GM10248 (cell line): ENCODE measurements around the gene CXCL12.

Experiments
- CTCF ChIA-PET: fragments of 300-600 bp; sonication (Branson Sonifier 250); formaldehyde crosslinking; extraction: SDS; loops from one replicate; lab custom pipeline; 2021; ENCODE audit warnings: antibody characterized with exemption; lab: Yijun Ruan, JAX
- POLR2A ChIA-PET: fragments of 350-650 bp; sonication (Branson Sonifier 250); formaldehyde crosslinking; extraction: SDS; loops from one replicate; lab custom pipeline; 2020; ENCODE audit warnings: antibody characterized with exemption; lab: Yijun Ruan, JAX
- DNase-seq: peaks from one replicate; pipeline ENCODE4 v3.0.0; 2012; ENCODE audit errors: extremely low spot score
- CTCF ChIP-seq: IDR thresholded peaks from 2 replicates; pipeline ENCODE4 v1.5.1; 2012; ENCODE audit warnings: mild to moderate bottlenecking, low read depth; ENCODE audit errors: extremely low read depth, missing control alignments, control extremely low read depth

The CXCL12 gene

GRCh38 chr10:44424298-44424697 is 39.4 kb upstream of the CXCL12 start:
- ChIA-PET CTCF (no interaction called here), POLR2A (no interaction called here)
- no peak for TF ChIP-seq CTCF
- DNase-seq, result peak; percentile 9

- no peak for DNase-seq
- ChIA-PET POLR2A (no interaction called here), CTCF (no interaction called here)
- no peak for TF ChIP-seq CTCF
Observed at GRCh38 chr10:44422570-44423101, 37.7 kb upstream of the CXCL12 start.

- POLR2A ChIA-PET, result no interaction called here
- CTCF ChIA-PET, result no interaction called here
- no peak for DNase-seq
- TF ChIP-seq CTCF, result no peak
Observed at GRCh38 chr10:44422153-44422552, 37.3 kb upstream of the CXCL12 start.

GRCh38 chr10:44419790-44420549 is 35.1 kb upstream of the CXCL12 start:
- POLR2A ChIA-PET, result no interaction called here
- no peak for DNase-seq
- no peak for TF ChIP-seq CTCF
- CTCF ChIA-PET, result interaction anchor here (0.8 to 1.6 kb wide), 3 partner anchors 12 to 319 kb away, joined by 3 read pairs; no protein-coding TSS in a partner anchor

- ChIA-PET POLR2A (no interaction called here), CTCF (no interaction called here)
- TF ChIP-seq CTCF, result no peak
- no peak for DNase-seq
Observed at GRCh38 chr10:44418637-44419036, 33.7 kb upstream of the CXCL12 start.

GRCh38 chr10:44417761-44418160 is 32.9 kb upstream of the CXCL12 start:
- ChIA-PET CTCF (no interaction called here), POLR2A (no interaction called here)
- no peak for DNase-seq
- no peak for TF ChIP-seq CTCF
